Fibroblast of mammary gland (primary cell): ENCODE data around the gene SLC25A36.
"Not testable (repeated sequence)": the region's sequence is repeated elsewhere in the genome, so short reads cannot be mapped to it uniquely, and the experiment has no call there.

Source experiments
- DNase-seq: peaks from one replicate; pipeline ENCODE4 v3.0.0-alpha.2; 2010; ENCODE audit warnings: low read depth
- H3K4me3 ChIP-seq: 2 replicates; pipeline ENCODE4 v1.5.1; 2011; ENCODE audit warnings: low read depth, mild to moderate bottlenecking, low read length, moderate library complexity; ENCODE audit not compliant: control insufficient read depth
- CTCF ChIP-seq: conservative IDR thresholded peaks from 2 replicates; pipeline ENCODE4 v1.5.1; 2011; ENCODE audit warnings: low read depth, low read length, inconsistent platforms; ENCODE audit not compliant: control insufficient read depth, insufficient read depth

The SLC25A36 gene

DNA sequence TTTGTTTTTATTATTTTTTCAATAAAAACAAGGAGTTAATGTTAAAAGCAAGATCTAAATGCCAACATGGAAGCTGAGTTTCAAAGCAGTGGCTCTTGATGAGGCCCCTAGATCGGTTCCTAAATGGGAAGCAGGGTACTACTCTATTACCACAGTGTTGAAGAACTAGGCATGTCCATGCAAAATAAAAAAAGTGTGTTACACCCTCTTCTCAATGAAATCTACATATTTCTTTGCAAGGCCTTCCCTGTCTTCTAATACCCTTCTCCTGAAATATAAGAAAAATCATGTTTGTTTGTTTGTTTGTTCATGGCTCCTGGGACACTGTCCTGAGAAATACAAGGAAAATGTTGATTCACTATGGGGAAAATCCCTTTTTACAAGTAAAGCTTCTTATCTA is 12.2 kb upstream of the SLC25A36 start:
- TF ChIP-seq CTCF = no peak
- no peak overlapping the region for H3K4me3 ChIP-seq
- no peak for DNase-seq

DNA sequence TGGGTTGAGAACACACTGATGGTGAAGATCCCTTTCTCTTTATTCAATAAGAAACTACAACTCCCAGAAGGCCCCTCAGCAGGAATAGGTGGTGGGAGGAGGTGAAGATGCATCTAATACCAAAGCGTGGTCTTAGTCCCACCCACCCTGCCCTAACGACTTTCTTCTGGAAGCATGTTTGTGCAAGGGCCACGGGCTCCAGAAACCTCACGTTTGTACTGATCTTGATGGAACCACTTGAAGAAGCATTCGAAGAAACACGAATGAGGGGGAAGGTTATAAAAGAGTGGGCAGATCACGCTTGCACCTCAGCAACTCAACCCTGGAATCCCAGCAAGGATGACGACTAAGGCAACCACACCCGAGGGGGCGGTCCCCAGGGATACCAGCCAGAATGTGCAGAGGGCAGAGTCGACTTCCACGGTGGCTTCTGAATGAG is 10.6 kb upstream of the SLC25A36 start:
- no peak overlapping the region for H3K4me3 ChIP-seq
- TF ChIP-seq CTCF = no peak
- DNase-seq = peak; percentile 40

GRCh38 chr3:140931801-140932200 is 9.8 kb upstream of the SLC25A36 start:
- DNase-seq = no peak
- H3K4me3 ChIP-seq = no peak overlapping the region
- TF ChIP-seq CTCF = no peak

GRCh38 chr3:140933109-140933508 is 8.5 kb upstream of the SLC25A36 start:
- DNase-seq = no peak
- H3K4me3 ChIP-seq = no peak overlapping the region
- TF ChIP-seq CTCF = no peak

DNA sequence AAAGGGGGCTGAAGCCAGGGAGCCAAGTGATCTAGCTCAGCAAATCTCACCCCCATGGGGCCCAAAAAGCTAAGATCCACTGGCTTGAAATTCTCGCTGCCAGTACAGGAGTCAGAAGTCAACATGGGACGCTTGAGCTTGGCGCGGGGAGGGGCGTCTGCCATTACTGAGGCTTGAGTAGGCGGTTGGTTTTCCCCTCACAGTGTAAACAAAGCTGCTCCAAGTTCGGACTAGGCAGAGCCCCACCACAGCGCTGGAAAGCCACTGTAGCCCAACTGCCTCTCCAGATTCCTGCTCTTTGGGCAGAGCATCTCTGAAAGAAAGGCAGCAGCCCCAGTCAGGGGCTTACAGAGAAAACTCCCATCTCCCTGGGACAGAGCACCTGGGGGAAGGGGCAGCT is 8.1 kb upstream of the SLC25A36 start:
- TF ChIP-seq CTCF = no peak
- DNase-seq = no peak
- no peak overlapping the region for H3K4me3 ChIP-seq

GRCh38 chr3:140939305-140939704 is 2.3 kb upstream of the SLC25A36 start:
- H3K4me3 ChIP-seq, DNase-seq: not testable (repeated sequence)

GRCh38 chr3:140941090-140941433 is 574 bp upstream of the SLC25A36 start:
- DNase-seq = peak; percentile 25
- TF ChIP-seq CTCF = no peak
- peak overlapping the region; percentile 75 for H3K4me3 ChIP-seq
